ENCODE data around the gene SLX9.
A peak's percentile ranks its signal among the peaks of the same experiment; 100 is the strongest.

Gene SLX9, protein sequence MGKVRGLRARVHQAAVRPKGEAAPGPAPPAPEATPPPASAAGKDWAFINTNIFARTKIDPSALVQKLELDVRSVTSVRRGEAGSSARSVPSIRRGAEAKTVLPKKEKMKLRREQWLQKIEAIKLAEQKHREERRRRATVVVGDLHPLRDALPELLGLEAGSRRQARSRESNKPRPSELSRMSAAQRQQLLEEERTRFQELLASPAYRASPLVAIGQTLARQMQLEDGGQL

DNA sequence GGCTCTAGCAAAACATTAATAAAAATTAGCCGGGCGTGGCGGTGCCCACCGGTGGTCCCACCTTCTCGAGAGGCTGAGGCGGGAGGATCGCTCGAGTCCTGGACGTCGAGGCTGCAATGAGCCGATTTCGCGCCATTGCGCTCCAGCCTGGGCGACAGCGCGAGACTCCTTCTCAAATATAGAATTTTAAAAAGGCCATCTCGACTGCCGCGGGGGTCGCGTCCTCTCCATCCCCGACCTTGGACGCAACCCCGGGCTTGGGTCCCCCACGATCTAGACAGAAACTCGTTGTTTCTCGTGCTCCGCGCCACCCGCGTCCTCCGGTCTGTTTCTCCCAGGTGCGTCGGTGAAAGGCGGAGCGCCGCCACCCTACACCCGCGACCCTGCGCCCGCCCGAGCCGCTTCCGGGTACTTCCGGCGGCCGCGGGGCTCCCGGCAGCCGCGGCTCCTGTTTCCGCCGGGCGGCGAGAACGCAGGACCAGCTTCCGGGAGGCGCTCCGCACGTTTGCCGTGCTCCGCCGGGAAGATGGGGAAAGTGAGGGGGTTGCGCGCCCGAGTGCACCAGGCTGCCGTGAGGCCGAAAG lies at the start of gene SLX9:
SLX9 (plus strand) TSS at position 498 of the 584 bp plus-strand sequence; CDS start at position 527, 29 bp downstream.
- DNase-seq (ENCODE audit: low read depth, low spot score): no peak
- H3K27ac ChIP-seq: peak within 1 kb of the TSS; percentile 15

DNA sequence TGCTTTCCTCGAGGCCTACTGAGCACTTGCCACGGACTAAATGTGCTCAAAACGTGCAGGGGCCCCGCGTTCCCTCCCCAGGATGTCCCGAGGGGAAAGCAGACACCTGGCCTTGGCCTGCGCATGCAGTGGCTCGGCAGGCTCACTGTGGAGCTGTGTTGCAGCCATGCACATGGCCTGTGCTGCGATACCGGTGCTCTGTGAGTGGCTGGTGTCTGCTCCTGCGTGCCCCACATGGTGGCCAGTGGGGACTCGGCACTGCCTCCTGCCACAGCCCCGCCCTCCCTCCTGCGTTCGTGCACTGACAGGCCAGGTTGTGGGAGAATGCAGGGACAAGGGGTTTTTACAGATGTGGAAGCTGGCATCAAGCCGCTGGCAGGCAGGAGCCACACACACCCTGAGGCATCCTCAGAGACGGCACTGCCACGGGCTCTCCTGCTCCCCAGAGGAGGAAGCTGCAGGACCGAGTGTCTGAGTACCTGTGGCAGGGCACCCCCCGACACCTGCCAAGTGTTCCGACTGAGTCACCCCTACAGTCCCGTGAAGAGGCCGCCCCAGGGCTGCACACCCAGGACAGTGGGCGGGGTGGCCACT lies 49.4 kb upstream of the SLX9 start:
- no peak for DNase-seq (ENCODE audit: low read depth, low spot score)
- H3K27ac ChIP-seq: no peak overlapping the region

DNA sequence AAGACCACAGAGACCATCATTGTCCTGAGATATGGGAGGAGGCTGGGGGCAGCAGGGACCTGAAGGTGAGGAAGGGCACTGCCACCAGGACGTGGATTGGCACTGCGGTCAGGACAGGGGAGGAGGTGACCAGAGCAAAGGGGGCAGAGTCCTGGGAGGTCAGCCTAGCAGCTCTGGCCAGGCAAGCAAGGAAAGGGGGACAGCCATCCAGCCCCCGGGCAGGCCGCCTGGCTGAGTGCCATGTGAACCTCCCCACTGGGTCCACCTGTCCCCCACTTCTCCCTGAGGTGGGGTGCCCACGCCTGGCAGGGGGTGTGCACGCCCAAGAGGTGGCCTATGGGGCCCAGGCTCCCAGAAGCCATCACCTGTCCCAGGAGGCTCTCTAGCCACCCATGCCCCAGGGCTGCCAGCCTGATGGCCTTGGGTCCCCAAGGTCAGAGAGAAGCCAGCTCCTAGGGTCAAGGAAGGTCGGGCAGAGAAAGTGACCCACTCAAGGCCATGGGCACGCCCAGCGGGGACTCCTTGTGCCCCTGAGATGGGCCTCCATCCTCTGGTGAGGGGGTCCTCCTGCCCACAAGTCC lies 48.8 kb upstream of the SLX9 start:
- H3K27ac ChIP-seq: no peak overlapping the region
- DNase-seq (ENCODE audit: low read depth, low spot score): no peak

DNA sequence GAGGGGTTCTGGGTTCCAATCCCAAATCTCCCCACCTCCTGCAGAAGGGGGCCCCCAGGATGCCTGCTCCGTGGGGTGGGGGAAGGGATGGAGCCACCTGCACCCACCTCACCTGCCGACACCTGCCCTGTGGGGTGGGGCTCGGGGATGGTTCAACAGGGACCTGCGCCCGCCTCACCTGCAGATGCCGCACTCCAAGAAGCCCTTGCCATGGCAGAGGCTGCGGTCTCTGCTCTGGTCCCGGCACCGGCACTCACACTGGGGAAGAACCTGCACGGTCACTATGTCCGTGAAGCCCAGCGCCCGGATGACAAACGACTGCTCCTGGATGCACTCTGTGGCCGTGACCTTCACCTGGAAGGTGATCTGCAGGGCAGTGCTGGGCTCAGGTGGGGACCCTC lies 48.2 kb upstream of the SLX9 start:
- no peak for DNase-seq (ENCODE audit: low read depth, low spot score)
- no peak overlapping the region for H3K27ac ChIP-seq

DNA sequence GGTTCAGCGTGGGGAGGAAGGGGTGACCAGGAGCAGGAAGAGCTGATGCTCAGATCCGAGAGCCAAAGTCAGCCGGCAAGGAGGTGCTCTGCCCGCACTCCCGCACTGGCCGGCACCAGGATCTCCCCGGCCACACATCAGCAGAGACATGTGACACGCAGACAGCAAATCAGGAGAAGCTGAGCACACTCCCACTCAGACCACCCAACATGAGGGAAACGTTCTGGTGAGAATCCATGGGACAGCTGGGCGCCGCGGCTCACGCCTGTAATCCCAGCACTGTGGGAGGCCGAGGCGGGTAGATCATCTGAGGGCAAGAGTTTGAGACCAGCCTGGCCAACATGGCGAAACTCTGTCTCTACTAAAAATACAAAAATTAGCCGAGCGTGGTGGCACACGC lies 47.7 kb upstream of the SLX9 start:
- H3K27ac ChIP-seq: no peak overlapping the region
- DNase-seq (ENCODE audit: low read depth, low spot score): no peak

GRCh38 chr21:44892536-44893277 lies 47.1 kb upstream of the SLX9 start:
- H3K27ac ChIP-seq: no peak overlapping the region
- no peak for DNase-seq (ENCODE audit: low read depth, low spot score)

GRCh38 chr21:44893278-44893556 lies 46.6 kb upstream of the SLX9 start:
- no peak overlapping the region for H3K27ac ChIP-seq
- no peak for DNase-seq (ENCODE audit: low read depth, low spot score)

DNA sequence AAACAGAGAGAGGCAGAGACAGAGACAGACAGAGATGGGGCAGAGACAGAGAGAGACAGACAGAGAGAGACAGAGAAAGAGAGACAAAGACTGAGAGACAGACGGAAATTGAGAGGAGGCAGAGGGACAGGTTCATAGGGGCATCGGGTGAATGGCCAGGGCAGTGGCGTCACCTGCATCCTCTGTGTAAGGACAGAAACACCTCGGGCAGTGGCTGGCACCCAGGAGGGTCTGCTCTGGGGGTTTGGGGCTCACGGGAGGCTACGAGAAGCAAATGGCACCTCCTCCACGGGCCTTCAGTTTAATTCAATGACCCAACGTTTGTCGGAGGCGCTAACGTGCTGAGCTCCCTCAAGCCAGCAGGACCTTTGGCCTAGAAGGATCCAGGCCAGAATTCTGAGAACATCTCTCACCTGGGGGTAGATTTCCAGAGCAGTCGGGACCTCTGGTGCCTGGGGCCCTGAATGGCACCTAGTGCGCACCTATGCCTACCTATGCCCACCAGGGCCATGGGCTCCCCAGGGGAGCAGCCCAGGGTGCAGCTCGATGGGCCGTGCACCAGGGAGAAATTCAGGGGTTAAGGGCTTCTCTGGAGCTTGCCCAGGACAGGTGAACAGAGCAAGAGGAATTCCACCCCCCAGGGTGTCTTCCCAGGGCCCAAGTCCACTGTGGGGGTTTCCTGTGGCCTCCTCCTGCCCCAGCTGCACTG lies 45.7 kb upstream of the SLX9 start:
- no peak overlapping the region for H3K27ac ChIP-seq
- DNase-seq (ENCODE audit: low read depth, low spot score): no peak

DNA sequence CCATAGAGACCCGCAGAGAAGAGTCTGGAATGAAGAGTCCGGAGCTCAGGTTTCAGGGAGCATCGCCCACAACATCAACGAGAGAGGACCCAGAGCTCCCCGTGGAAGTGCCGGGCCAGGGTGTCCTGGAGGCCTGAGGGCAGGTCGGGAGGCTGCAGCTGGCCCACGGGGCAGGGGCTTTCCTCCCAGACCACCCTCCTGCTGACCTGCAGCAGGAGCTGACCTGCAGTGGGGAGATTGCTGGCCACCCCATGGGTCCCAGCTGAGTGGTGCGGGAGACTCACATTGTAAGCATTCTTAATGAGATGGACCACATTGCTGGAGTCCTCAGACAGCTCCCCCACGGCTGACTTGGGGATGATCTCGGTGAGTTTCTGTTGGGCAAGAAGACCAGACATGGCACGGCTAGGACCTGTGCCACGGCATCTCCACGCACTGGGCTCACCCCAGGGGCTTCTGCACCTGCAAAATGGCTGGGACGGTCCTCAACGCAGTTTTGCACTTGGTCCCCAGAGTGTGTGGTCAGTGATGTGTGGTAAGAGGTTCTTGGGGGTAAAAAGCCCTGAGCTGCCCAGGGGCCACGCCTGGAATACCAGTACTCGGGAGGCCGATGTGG lies 45.0 kb upstream of the SLX9 start:
- DNase-seq (ENCODE audit: low read depth, low spot score): no peak

DNA sequence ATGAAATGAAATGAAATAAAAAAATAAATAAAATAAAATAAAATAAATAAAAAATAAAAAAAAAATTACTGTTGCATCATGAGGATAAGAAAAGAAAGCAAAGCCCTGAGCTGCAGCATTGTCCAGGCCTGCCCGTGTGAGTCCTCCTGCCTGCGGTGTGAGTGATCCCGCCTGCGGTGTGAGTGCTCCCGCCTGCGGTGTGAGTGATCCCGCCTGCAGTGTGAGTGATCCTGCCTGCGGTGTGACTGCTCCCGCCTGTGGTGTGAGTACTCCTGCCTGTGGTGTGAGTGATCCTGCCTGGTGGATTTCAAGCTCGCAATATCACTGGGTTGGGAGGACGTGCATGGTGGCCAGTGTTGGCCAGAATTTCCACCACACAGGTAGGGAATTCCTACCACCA lies 44.0 kb upstream of the SLX9 start:
- DNase-seq (ENCODE audit: low read depth, low spot score): no peak
- H3K27ac ChIP-seq: no peak overlapping the region

More for the DNA sequence above, 45.0 kb upstream of the SLX9 start:
- H3K27ac ChIP-seq: no peak overlapping the region

GRCh38 chr21:44896561-44897286 lies 43.1 kb upstream of the SLX9 start:
- no peak for DNase-seq (ENCODE audit: low read depth, low spot score)
- no peak overlapping the region for H3K27ac ChIP-seq

GRCh38 chr21:44897326-44898010 lies 42.4 kb upstream of the SLX9 start:
- H3K27ac ChIP-seq: no peak overlapping the region

DNA sequence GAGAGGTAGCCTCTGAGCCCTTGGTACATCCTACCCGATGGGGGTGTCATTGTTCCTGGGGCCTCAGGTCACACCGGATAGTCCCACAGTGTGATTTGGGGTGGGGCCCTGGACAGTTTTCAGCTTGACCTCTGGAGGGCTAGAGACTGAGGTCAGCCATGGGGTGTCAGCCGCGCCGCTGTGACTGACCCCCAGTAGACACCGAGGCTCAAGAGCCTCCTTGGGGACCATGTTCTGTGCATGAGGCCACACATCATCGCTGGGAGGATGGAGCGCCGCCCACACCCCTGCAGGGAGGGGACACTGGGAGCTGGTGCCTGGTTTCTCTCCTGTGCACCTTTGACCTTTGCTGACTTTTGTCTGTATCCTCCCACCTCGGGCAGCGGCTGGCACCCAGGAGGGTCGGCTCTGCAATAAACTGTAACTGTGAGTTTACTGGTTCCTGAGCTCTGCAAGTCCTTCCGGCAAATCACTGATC lies 41.8 kb upstream of the SLX9 start:
- H3K27ac ChIP-seq: no peak overlapping the region
- DNase-seq (ENCODE audit: low read depth, low spot score): no peak

More at GRCh38 chr21:44897326-44898010, 42.4 kb upstream of the SLX9 start:
- no peak for DNase-seq (ENCODE audit: low read depth, low spot score)

- no peak for DNase-seq (ENCODE audit: low read depth, low spot score)
- H3K27ac ChIP-seq: no peak overlapping the region
Measured at GRCh38 chr21:44898851-44899767, 40.7 kb upstream of the SLX9 start.

GRCh38 chr21:44899768-44900558 lies 39.9 kb upstream of the SLX9 start:
- DNase-seq (ENCODE audit: low read depth, low spot score): no peak
- H3K27ac ChIP-seq: no peak overlapping the region

GRCh38 chr21:44900559-44901251 lies 39.1 kb upstream of the SLX9 start:
- DNase-seq (ENCODE audit: low read depth, low spot score): no peak
- H3K27ac ChIP-seq: no peak overlapping the region

Measured in epithelial cell of prostate (primary cell).